HG03460 (cell line): Measurements from ENCODE around the gene KREMEN1.
"Not testable (repeated sequence)": the region's sequence is repeated elsewhere in the genome, so short reads cannot be mapped to it uniquely, and the experiment has no call there.

Experiments used
- ATAC-seq: cut with Tn5 transposase; IDR thresholded peaks from one replicate; pipeline ENCODE4 v1.9.1; 2021; ENCODE audit not compliant: unreplicated experiment

The KREMEN1 gene

GRCh38 chr22:29072979-29073617 is at the start of gene KREMEN1:
TSS of gene KREMEN1 (plus strand) at chr22:29073035. CDS start at chr22:29073131, 96 bp downstream.
- ATAC-seq: no peak

GRCh38 chr22:29023172-29023796 is 49.6 kb upstream of the KREMEN1 start:
- ATAC-seq: no peak

DNA sequence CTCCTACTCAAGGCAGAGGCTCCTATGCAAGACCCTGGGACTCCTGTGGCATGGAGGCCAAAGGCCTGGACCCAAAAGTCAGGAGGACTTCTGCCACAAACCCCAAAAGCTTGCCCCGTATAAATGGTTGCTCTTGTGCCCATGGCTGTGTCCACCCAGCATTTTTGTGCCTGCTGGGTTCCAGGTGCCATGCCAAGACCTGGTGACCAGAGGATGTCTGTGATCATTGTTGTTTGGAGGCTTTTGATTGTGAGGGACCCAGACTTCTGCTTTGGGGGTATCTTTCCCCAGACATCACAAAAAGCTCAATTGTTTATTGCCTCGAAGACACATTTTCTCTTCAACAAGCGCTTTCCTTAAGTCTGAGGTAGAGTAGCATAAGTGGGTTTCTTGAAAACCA is 46.3 kb upstream of the KREMEN1 start:
- no peak for ATAC-seq

- ATAC-seq: no peak
Measured at GRCh38 chr22:29028468-29028867, 44.4 kb upstream of the KREMEN1 start.

DNA sequence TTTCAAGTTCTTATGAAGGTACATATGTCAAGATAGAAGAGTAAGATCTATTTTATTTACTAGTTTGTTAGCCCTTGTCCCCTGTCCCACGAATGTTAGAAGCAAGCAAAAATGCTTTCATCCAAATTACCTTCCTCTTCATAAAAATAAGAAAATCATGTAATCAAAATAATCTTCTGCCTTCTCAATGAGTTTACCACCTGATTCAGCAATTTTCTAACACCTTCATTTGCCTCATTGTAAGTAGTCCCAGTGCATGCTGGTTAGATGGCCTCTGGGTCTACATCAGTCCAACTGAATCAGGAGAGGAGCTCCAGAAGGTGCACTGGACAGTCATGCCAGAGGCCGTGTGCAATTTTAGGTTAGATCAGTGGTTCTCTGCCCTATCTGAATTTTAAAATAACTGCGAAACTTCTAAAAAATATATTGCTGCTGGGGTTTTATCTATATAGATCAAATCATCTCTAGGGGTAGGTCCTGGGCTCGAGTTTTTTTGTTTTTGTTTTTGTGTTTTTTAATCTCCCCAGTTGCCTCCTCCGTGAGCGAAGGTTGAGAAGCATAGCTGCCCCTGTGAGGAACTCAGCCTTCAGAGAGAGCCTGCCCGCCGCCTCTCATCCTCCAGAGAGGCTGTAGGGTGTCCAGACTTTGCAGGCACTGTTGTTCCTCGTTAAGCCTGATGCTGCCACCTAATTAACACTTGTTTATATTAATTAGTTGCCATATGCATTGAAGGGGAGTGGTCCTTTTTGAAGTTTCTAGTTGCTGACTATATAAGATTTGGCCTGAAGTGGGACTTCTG is 43.4 kb upstream of the KREMEN1 start:
- no peak for ATAC-seq

GRCh38 chr22:29030016-29030617 is 42.7 kb upstream of the KREMEN1 start:
- ATAC-seq: no peak

- no peak for ATAC-seq
Measured at GRCh38 chr22:29030618-29031226, 42.1 kb upstream of the KREMEN1 start.

- ATAC-seq: no peak
Measured at GRCh38 chr22:29031227-29032011, 41.4 kb upstream of the KREMEN1 start.

DNA sequence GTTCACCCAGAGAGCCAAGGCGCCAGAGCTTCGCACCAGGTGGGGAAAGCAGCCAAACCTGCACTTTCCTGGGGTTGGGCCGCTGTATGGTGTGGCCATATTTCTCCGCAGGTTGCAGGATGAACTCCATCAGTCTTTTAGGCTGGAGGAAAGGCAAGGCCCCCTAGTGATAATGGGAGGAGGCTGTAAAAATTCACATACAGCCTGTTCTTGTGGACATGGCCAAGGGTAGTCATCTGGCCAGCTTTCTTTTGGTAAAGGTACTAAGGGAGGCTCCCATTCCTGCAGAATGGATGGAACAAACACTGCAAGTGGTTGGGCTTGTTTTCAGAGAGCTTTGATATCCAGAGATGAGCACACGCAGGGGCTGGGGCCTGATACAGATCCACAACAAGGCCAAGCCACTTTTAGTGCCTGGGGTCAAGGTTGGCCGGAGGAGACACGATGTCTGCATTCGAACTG is 40.8 kb upstream of the KREMEN1 start:
- ATAC-seq: no peak

DNA sequence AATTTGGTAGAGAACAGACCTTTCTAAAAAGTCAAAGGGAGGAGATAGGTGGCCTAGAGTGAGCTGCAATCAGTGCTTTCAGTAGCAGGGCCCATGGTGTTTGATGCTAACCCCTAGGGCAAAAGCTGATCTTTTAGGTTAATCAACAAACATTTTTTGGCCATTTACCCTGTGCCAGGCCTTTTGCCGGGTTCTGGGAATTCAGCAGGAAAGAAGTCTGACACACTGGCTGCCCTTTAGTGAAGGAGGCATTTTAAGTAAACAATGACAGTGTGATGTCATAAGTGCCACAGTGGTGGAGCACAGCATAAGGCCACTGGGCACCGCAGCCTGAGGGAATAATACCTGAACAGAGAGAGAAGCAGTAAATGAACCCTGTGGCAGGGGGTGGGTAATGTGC is 40.3 kb upstream of the KREMEN1 start:
- no peak for ATAC-seq

DNA sequence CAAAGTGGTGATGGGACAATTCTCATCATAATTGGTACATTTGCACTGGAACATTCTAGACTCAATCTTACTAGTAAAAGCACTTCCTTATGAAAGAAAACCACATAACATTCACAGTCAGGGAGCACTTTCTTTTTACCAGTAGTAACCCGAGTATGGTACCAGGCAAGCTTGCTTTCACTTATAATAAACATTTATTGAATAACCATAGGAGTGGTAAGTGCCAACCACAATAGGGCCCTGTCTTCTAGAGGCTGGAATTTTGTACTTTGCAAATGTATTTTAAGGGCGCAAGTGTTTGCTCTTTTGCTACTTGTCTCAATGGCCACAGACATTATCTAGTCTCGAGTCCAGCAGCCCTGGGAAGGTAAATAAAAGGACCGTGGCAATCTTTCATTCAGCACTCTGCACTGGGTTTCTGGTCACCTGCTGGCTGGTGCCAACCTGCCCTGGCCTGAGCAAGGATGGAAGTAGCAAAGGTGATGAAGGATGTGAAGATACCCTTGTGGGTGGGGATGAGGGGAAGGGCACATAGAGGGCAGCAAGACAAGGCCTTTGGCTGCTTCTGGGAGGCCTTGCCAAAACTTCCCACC is 35.4 kb upstream of the KREMEN1 start:
- ATAC-seq: no peak

- ATAC-seq: no peak
Measured at GRCh38 chr22:29039148-29039547, 33.7 kb upstream of the KREMEN1 start.

DNA sequence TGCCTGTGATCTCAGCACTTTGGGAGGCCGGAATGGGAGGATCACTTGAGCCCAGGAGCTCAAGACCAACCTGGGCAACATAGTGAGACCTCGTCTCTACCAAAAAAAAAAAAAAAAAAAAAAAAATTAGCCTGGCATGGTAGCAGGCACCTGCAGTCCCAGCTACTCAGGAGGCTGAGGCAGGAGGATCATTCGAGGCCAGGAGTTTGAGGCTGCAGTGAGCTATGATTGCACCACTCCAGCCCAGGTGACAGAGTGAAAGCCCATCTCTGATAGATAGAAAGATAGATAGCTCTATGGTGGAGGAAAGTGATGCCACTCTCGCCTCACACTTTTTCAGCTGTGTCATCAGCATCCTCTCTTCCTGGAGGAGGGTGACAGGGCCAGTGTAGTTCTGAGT is 33.2 kb upstream of the KREMEN1 start:
- ATAC-seq: not testable (repeated sequence)

DNA sequence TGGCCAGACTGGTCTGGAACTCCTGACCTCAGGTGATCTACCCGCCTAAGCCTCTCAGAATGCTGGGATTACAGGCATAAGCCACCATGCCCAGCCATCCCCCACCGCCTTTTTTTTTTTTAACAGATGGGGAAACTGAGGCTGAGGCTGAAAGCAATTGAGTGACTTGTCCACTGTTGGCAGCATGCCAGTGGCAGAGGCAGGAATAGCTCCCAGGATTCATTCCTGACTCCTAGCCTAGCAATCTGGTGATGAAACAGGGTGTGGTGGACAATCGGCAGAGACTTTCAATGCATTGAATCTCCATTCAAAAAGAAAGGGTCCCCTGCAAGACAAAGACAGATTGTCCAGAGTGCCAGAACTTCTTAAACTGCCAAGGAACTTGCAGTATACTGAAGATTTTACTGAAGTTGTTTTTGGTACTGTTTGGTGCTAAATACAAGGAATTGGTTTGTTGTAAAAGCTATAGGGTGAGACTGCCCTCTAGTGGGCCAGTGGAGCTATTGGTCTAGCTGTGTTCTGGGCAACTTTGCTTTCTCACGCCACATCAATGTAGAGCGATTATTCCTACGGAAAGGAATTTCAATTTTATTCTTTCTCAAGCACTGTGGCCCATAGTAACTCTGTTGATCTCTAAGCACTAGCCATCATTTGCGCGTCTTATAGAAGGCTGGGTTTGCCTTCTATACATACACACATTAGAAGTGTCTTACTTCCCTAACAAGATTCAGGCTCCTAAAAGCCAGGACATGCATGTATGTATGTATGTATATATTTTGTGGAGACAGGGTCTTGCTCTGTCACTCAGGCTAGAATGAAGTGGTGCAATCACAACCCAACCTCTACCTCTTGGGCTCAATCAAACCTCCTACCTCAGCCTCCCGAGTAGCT is 32.2 kb upstream of the KREMEN1 start:
- no peak for ATAC-seq

- no peak for ATAC-seq
Measured at GRCh38 chr22:29041408-29041807, 31.4 kb upstream of the KREMEN1 start.

DNA sequence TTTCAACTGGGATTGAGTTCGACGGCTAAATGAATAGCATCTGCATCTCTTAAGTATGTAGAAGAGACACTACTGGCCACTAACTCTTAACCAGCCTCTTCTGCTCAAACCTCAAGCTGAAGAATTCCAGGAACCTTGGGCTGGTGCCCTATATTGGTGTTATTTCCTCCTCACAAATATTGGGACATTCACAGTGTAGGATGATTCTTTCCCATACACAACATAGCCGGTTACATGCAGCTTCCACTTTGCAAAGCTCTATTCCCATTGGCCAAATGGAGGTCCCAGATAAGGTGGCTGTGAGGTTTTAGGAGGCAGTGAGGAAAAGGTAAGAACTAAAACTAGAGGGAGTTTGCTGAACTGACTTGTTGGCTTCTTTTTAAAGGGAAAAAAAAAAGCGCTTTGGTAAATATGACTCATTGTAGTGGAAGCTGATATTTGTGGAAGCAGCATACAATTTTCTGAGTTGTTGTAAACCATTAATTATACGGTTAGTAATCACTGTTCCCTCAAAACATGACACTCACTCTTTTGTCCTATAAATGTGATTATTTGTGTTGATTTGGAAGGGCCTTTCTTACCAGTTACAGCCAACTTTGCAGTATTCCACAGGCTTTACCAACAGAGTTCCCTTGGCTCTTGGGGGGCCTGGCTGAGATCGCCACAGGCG is 28.8 kb upstream of the KREMEN1 start:
- ATAC-seq: no peak

DNA sequence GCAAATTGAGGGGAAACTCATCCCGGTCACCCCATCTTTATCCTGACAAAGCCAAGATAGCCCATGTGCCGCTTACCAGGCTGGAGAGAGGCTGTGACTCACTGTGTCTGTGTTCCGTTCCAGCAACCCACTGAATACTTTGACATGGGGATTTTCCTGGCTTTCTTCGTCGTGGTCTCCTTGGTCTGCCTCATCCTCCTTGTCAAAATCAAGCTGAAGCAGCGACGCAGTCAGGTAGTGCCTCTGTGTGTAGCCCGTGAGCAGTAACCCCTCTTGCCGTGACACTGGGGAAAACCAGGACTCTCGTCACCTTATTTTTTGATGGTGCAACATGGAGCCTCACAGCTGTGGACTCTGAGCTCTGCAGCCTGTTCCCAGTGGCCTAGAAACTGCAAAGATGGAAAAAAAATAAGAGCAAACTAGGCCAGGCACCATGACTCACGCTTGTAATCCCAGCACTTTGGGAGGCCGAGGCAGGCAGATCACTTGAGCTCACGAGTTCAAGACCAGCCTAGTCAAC is 28.1 kb upstream of the KREMEN1 start:
- ATAC-seq: no peak
